SK-N-SH treated with all-trans-retinoic acid at 6 μM for 48 hours (cell line): ENCODE data around the gene EXD3.

Experiments used
- ZFP3 ChIP-seq: fragments of 250-450 bp; sonication (Bioruptor Pico); IDR thresholded peaks from 2 replicates; pipeline ENCODE4 v1.5.0; 2020; ENCODE audit warnings: mild to moderate bottlenecking, moderate library complexity
- ZNF565 ChIP-seq: fragments of 450-650 bp; formaldehyde crosslinking; conservative IDR thresholded peaks from 2 replicates; pipeline ENCODE4 v1.5.0; 2020; ENCODE audit warnings: low read depth, mild to moderate bottlenecking, moderate library complexity
- TF ChIP-seq, protein P1 (sequence below): fragments of 250-450 bp; sonication (Bioruptor Pico); IDR thresholded peaks from 2 replicates; pipeline ENCODE4 v1.8.0; 2020; ENCODE audit warnings: mild to moderate bottlenecking, moderate library complexity, borderline replicate concordance
- TF ChIP-seq, protein P2 (sequence below): fragments of 250-450 bp; sonication (Bioruptor Pico); IDR thresholded peaks from 2 replicates; pipeline ENCODE4 v1.5.0; 2020; ENCODE audit warnings: mild to moderate bottlenecking, moderate library complexity

DNA sequence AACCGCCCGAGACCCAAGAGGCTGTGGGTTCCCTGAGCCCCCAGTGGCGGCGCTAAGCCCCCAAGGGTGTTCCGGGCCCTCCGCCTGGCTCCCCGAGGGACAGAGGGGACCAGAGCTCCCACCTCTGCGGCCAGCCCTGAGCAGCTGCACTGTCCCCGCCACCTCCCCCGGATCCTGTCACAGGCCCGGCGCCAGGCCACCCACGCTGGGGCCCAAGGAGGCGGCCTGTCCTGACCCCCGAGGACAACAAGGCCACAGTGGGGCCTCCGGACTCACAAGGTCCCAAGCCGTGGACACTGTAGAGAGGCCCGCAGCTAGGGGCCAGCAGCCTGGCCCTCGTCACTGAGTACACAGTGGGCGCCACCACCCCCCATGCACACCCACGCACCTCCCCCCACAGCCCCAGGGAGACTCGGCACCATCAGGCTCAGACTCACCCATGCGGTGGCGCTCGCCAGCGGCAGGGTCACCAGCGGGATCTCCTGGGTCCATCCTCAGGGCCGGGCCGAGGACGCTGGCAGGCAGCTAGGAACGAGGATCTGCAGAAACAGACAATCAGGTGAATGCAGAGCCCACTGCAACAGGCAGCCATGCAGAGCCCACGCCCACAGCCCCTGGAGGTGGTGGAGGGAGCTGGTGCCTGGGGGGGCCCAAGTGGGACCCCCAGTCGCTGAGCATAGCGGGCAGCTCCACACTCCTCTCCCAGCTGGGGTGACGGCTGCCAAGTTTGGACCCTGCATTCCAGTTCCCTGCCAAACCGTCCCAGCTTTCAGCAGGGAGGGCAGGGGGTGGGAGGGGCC, 27.9 kb downstream of the EXD3 start:
- TF ChIP-seq, protein P1, sequence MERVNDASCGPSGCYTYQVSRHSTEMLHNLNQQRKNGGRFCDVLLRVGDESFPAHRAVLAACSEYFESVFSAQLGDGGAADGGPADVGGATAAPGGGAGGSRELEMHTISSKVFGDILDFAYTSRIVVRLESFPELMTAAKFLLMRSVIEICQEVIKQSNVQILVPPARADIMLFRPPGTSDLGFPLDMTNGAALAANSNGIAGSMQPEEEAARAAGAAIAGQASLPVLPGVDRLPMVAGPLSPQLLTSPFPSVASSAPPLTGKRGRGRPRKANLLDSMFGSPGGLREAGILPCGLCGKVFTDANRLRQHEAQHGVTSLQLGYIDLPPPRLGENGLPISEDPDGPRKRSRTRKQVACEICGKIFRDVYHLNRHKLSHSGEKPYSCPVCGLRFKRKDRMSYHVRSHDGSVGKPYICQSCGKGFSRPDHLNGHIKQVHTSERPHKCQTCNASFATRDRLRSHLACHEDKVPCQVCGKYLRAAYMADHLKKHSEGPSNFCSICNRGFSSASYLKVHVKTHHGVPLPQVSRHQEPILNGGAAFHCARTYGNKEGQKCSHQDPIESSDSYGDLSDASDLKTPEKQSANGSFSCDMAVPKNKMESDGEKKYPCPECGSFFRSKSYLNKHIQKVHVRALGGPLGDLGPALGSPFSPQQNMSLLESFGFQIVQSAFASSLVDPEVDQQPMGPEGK (CRISPR knock-in tag) = no peak
- TF ChIP-seq, protein P2, sequence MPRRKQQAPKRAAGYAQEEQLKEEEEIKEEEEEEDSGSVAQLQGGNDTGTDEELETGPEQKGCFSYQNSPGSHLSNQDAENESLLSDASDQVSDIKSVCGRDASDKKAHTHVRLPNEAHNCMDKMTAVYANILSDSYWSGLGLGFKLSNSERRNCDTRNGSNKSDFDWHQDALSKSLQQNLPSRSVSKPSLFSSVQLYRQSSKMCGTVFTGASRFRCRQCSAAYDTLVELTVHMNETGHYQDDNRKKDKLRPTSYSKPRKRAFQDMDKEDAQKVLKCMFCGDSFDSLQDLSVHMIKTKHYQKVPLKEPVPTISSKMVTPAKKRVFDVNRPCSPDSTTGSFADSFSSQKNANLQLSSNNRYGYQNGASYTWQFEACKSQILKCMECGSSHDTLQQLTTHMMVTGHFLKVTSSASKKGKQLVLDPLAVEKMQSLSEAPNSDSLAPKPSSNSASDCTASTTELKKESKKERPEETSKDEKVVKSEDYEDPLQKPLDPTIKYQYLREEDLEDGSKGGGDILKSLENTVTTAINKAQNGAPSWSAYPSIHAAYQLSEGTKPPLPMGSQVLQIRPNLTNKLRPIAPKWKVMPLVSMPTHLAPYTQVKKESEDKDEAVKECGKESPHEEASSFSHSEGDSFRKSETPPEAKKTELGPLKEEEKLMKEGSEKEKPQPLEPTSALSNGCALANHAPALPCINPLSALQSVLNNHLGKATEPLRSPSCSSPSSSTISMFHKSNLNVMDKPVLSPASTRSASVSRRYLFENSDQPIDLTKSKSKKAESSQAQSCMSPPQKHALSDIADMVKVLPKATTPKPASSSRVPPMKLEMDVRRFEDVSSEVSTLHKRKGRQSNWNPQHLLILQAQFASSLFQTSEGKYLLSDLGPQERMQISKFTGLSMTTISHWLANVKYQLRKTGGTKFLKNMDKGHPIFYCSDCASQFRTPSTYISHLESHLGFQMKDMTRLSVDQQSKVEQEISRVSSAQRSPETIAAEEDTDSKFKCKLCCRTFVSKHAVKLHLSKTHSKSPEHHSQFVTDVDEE (CRISPR knock-in tag) = no peak
- TF ChIP-seq ZFP3 (CRISPR knock-in tag) (no peak), ZNF565 (CRISPR knock-in tag) (no peak)
